GM12878 (cell line): ENCODE results near the gene MANBA. TPM values are rescaled to one million over a fixed set of nuclear protein-coding genes. Genes with fewer than 3 reads are reported as not detected.

ENCODE experiments used
- ATAC-seq: fragments of 200-7000 bp; cut with Tn5 transposase; 3 replicates; pipeline ENCODE4 v1.9.1; 2020; ENCODE audit warnings: mild to moderate bottlenecking, moderate library complexity
- BruUV-seq: library from RNA; stranded (reverse); fragments of 400-500 nt; replicated peaks from 2 replicates; lab custom pipeline; 2021; lab: Mats Ljungman, UMichigan
- CTCF ChIA-PET: fragments of 300-600 bp; sonication (Branson Sonifier 250); formaldehyde crosslinking; extraction: SDS; loops from one replicate; lab custom pipeline; 2021; ENCODE audit warnings: inconsistent platforms; lab: Yijun Ruan, JAX
- POLR2A ChIA-PET: fragments of 350-600 bp; formaldehyde crosslinking; extraction: SDS; loops from one replicate; lab custom pipeline; 2021; ENCODE audit warnings: inconsistent platforms; lab: Charles Lee
- RAD21 ChIA-PET: fragments of 300-600 bp; sonication (Branson Sonifier 250); formaldehyde crosslinking; loops from one replicate; lab custom pipeline; 2023; ENCODE audit warnings: antibody characterized with exemption; ENCODE audit not compliant: unreplicated experiment; lab: Charles Lee
- SMC1A ChIA-PET: fragments of 300-600 bp; sonication (Branson Sonifier 250); formaldehyde crosslinking; loops from one replicate; lab custom pipeline; 2023; ENCODE audit not compliant: unreplicated experiment, uncharacterized antibody; lab: Charles Lee
- DNase-seq: peaks from one replicate; pipeline ENCODE4 v3.0.0-alpha.2; 2011; ENCODE audit warnings: low read depth, low spot score
- FAIRE-seq: peaks from 3 replicates; lab custom pipeline; 2011; peaks lifted over from hg19 to GRCh38; lab: Jason Lieb, UNC
- H2AFZ ChIP-seq: 2 replicates; pipeline ENCODE4 v1.6.0; 2011; ENCODE audit warnings: low read depth, low read length, control low read depth; ENCODE audit not compliant: control insufficient read depth
- H3K27ac ChIP-seq: 2 replicates; pipeline ENCODE4 v1.5.1; 2011; ENCODE audit warnings: control low read depth; ENCODE audit not compliant: control insufficient read depth, insufficient read depth
- H3K27me3 ChIP-seq, 2 experiments: replicated peaks in 1 of 2; 2 replicates each; pipeline versions ENCODE4 v1.6.0 to v1.6.1; 2011; ENCODE audit warnings: low read length in 1 of 2; ENCODE audit not compliant: control insufficient read depth in 2 of 2, insufficient read depth in 2 of 2
- H3K36me3 ChIP-seq, 2 experiments: 2 replicates each; pipeline ENCODE4 v1.5.1; 2011; ENCODE audit warnings: low read length in 1 of 2; ENCODE audit not compliant: control insufficient read depth in 2 of 2, insufficient read depth in 2 of 2
- H3K4me1 ChIP-seq: 2 replicates; pipeline ENCODE4 v1.6.1; 2011; ENCODE audit warnings: mild to moderate bottlenecking, low read length, moderate library complexity, mixed read lengths; ENCODE audit not compliant: control insufficient read depth, insufficient read depth
- H3K4me2 ChIP-seq: 2 replicates; pipeline ENCODE4 v1.6.0; 2011; ENCODE audit warnings: control low read depth; ENCODE audit not compliant: control insufficient read depth, insufficient read depth
- H3K4me3 ChIP-seq: fragments of 200-600 bp; sonication (generic); 2 replicates; pipeline ENCODE4 v1.5.1; 2016
- H3K79me2 ChIP-seq: 2 replicates; pipeline ENCODE4 v1.6.0; 2011; ENCODE audit warnings: low read length; ENCODE audit not compliant: control insufficient read depth, insufficient read depth
- H3K9ac ChIP-seq: 2 replicates; pipeline ENCODE4 v1.8.0; 2011; ENCODE audit warnings: low read length, control low read depth, mixed read lengths; ENCODE audit not compliant: control insufficient read depth, insufficient read depth
- H3K9me3 ChIP-seq: replicated peaks from 3 replicates; pipeline ENCODE4 v1.5.1; 2011; ENCODE audit warnings: mild to moderate bottlenecking, low read length; ENCODE audit not compliant: control insufficient read depth, insufficient read depth
- H4K20me1 ChIP-seq: 2 replicates; pipeline ENCODE4 v1.6.0; 2011; ENCODE audit not compliant: control insufficient read depth, insufficient read depth
- ASH2L ChIP-seq: fragments of 300-600, 200-600 bp; sonication (generic); IDR thresholded peaks from 2 replicates; pipeline ENCODE4 v1.6.1; 2017; ENCODE audit warnings: low read depth, mild to moderate bottlenecking, borderline replicate concordance
- CHD4 ChIP-seq: fragments of 200-600 bp; sonication (generic); IDR thresholded peaks from 2 replicates; pipeline ENCODE4 v1.6.1; 2016; ENCODE audit warnings: mild to moderate bottlenecking
- CREM ChIP-seq: IDR thresholded peaks from 2 replicates; pipeline ENCODE4 v1.6.1; 2014; ENCODE audit warnings: antibody characterized with exemption, low read depth
- HCFC1 ChIP-seq: fragments of 150-350 bp; IDR thresholded peaks from 2 replicates; pipeline ENCODE4 v1.6.1; 2014; ENCODE audit warnings: low read length
- MTA2 ChIP-seq: fragments of 450-650 bp; IDR thresholded peaks from 2 replicates; pipeline ENCODE4 v1.6.1; 2016; ENCODE audit warnings: low read depth, mild to moderate bottlenecking, moderate library complexity
- RELB ChIP-seq: fragments of 450-650 bp; IDR thresholded peaks from 2 replicates; pipeline ENCODE4 v1.6.1; 2017; ENCODE audit warnings: low read depth, mild to moderate bottlenecking, moderate library complexity
- RUNX3 ChIP-seq: IDR thresholded peaks from 2 replicates; pipeline ENCODE4 v1.6.1; 2012; ENCODE audit warnings: low read length, inconsistent platforms
- SREBF2 ChIP-seq: IDR thresholded peaks from 2 replicates; pipeline ENCODE4 v1.6.1; 2012; ENCODE audit warnings: mild to moderate bottlenecking, low read length
- TAF1 ChIP-seq: IDR thresholded peaks from 2 replicates; pipeline ENCODE4 v1.6.1; 2011; ENCODE audit warnings: mild to moderate bottlenecking, low read depth, low read length, borderline replicate concordance
- TCF3 ChIP-seq: IDR thresholded peaks from 2 replicates; pipeline ENCODE4 v1.6.1; 2012; ENCODE audit warnings: low read depth, mild to moderate bottlenecking, low read length, borderline replicate concordance; ENCODE audit not compliant: insufficient read depth
- WRNIP1 ChIP-seq: IDR thresholded peaks from 2 replicates; pipeline ENCODE4 v1.6.1; 2011; ENCODE audit warnings: low read depth, low read length, improper control_type of control experiment, borderline replicate concordance
- WGBS: methylation state at CpG from one replicate; pipeline ENCODE4 v1.1.6; 2016; ENCODE audit warnings: low lambda C conversion rate; ENCODE audit not compliant: insufficient replicate concordance, insufficient coverage; ENCODE audit errors: missing lambda C conversion rate; 5-methylcytosine and 5-hydroxymethylcytosine counted together
- in situ Hi-C: fragments of 300-500 bp; cut with MboI; formaldehyde crosslinking; loops from 9 replicates; pipeline ENCODE4 v1.14.3; 2018; ENCODE audit warnings: mixed read lengths
- intact Hi-C: fragments of 100-400 bp; cut with micrococcal nuclease; formaldehyde crosslinking; loops from one replicate; pipeline ENCODE4 v1.14.2; 2022; ENCODE audit not compliant: unreplicated experiment
- polyA plus RNA-seq, 11 experiments: library from polyadenylated mRNA; depleted of rRNA in 4 of 11; unstranded in 6 of 11; stranded (reverse) in 5 of 11; fragments of >200 nt; fragmentation: Nextera tagmentation in 4 of 11; fragmentation: Illumina TruSeq in 1 of 11; extraction: Ambion mirVana in 4 of 11; extraction: Trizol in 1 of 11; gene quantifications; 1 replicate in 1 of 11; 2 replicates in 10 of 11; pipeline versions ENCODE4 v1.2.1 to v1.2.3, GENCODE V29; 2011 to 2016; ENCODE audit warnings: inconsistent platforms in 2 of 11, missing spikeins in 2 of 11, low read depth in 1 of 11
- total RNA-seq, 4 experiments: library from RNA; depleted of rRNA in 3 of 4; stranded (reverse); fragments of >200 nt in 3 of 4; fragmentation: Illumina TruSeq in 1 of 4; extraction: Trizol in 1 of 4; gene quantifications; 2 replicates each; pipeline versions ENCODE4 v1.2.1 to v1.2.3, GENCODE V29; 2013 to 2021
- TF ChIP-seq, protein P1 (sequence below): fragments of 450-650 bp; IDR thresholded peaks from 2 replicates; pipeline ENCODE4 v1.6.1; 2017; ENCODE audit warnings: mild to moderate bottlenecking, moderate library complexity
- TF ChIP-seq, protein P2 (sequence below): IDR thresholded peaks from 2 replicates; pipeline ENCODE4 v1.6.1; 2012; ENCODE audit warnings: low read length, inconsistent platforms

The MANBA gene
- total and polyA plus RNA-seq, 10 of the 15 experiments (the other 5 are each of a cell fraction or from before 2014, with no cell fraction given): 3.8 to 19.0 (median 12.5) TPM

- TF ChIP-seq HCFC1 (no peak), CREM (peak; percentile 83)
- TF ChIP-seq, protein P1, sequence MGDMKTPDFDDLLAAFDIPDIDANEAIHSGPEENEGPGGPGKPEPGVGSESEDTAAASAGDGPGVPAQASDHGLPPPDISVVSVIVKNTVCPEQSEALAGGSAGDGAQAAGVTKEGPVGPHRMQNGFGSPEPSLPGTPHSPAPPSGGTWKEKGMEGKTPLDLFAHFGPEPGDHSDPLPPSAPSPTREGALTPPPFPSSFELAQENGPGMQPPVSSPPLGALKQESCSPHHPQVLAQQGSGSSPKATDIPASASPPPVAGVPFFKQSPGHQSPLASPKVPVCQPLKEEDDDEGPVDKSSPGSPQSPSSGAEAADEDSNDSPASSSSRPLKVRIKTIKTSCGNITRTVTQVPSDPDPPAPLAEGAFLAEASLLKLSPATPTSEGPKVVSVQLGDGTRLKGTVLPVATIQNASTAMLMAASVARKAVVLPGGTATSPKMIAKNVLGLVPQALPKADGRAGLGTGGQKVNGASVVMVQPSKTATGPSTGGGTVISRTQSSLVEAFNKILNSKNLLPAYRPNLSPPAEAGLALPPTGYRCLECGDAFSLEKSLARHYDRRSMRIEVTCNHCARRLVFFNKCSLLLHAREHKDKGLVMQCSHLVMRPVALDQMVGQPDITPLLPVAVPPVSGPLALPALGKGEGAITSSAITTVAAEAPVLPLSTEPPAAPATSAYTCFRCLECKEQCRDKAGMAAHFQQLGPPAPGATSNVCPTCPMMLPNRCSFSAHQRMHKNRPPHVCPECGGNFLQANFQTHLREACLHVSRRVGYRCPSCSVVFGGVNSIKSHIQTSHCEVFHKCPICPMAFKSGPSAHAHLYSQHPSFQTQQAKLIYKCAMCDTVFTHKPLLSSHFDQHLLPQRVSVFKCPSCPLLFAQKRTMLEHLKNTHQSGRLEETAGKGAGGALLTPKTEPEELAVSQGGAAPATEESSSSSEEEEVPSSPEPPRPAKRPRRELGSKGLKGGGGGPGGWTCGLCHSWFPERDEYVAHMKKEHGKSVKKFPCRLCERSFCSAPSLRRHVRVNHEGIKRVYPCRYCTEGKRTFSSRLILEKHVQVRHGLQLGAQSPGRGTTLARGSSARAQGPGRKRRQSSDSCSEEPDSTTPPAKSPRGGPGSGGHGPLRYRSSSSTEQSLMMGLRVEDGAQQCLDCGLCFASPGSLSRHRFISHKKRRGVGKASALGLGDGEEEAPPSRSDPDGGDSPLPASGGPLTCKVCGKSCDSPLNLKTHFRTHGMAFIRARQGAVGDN: no peak
Measured at GRCh38 chr4:102598762-102599374, 161.9 kb downstream of the MANBA start (continued).

- ChIA-PET CTCF (interaction anchor here (1.0 to 2.0 kb wide), 6 partner anchors 11 to 56 kb away, joined by 3 to 7 read pairs (median 4); no protein-coding TSS in a partner anchor), POLR2A (interaction anchor here (0.8 kb wide), 1 partner anchor 11 kb away, joined by 3 read pairs; no protein-coding TSS in a partner anchor), RAD21 (interaction anchor here (1.3 to 1.6 kb wide), 2 partner anchors 12 to 54 kb away, joined by 4 read pairs; no protein-coding TSS in a partner anchor), SMC1A (interaction anchor here (0.7 to 3.4 kb wide), 9 partner anchors 10 to 172 kb away, joined by 3 to 9 read pairs (median 3); no protein-coding TSS in a partner anchor)
- Histone ChIP-seq H4K20me1 (no peaks in the 10 kb centered on the region), H3K36me3 (peaks cover 7 to 35% of the 10 kb centered on the region in 2 experiments), H3K27me3 (no peaks in the 10 kb centered on the region), H3K4me1 (peaks cover 13% of the 10 kb centered on the region; the same call in 1 of the 2 replicates), H3K9ac (no peak overlapping the region), H3K79me2 (no peaks in the 10 kb centered on the region), H3K27ac (peak overlapping the region; percentile 19), H3K4me3 (no peak overlapping the region), H3K9me3 (no peaks in the 10 kb centered on the region), H3K4me2 (no peak overlapping the region), H2AFZ (no peak overlapping the region)
- ATAC-seq: peak; percentile 76
- FAIRE-seq: peak; percentile 61
- in situ Hi-C loops: no loop called here
- no peak for DNase-seq
- intact Hi-C loops: no loop called here
- 4% methylated on average over 1 of the region's 1 CpG for WGBS
- no TSS peak for BruUV-seq
- TF ChIP-seq TCF3 (no peak), CHD4 (no peak), CREM (no peak), TAF1 (no peak), RUNX3 (peak; percentile 59), RELB (no peak), MTA2 (peak; percentile 32; the same call in 1 of the 2 replicates), ASH2L (no peak), SREBF2 (no peak), WRNIP1 (no peak)
- TF ChIP-seq, protein P2, sequence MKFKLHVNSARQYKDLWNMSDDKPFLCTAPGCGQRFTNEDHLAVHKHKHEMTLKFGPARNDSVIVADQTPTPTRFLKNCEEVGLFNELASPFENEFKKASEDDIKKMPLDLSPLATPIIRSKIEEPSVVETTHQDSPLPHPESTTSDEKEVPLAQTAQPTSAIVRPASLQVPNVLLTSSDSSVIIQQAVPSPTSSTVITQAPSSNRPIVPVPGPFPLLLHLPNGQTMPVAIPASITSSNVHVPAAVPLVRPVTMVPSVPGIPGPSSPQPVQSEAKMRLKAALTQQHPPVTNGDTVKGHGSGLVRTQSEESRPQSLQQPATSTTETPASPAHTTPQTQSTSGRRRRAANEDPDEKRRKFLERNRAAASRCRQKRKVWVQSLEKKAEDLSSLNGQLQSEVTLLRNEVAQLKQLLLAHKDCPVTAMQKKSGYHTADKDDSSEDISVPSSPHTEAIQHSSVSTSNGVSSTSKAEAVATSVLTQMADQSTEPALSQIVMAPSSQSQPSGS: 0 out of 2 replicates have a peak, but pooled peaks have one; percentile 2
Measured at GRCh38 chr4:102598086-102598761, 162.5 kb downstream of the MANBA start.
